ENCODE data around the gene DNAJB14.

The DNAJB14 gene

GRCh38 chr4:99945718-99946355, 581 bp downstream of the DNAJB14 start:
- peak; percentile 19 for DNase-seq (ENCODE audit: low read depth)

- no peak for DNase-seq (ENCODE audit: low read depth)
These were observed 2.4 kb downstream of the DNAJB14 start for GRCh38 chr4:99943904-99944437.

- no peak for DNase-seq (ENCODE audit: low read depth)
These were observed 8.1 kb downstream of the DNAJB14 start for GRCh38 chr4:99938243-99938753.

GRCh38 chr4:99934891-99935290, 11.5 kb downstream of the DNAJB14 start:
- DNase-seq (ENCODE audit: low read depth): no peak

- DNase-seq (ENCODE audit: low read depth): no peak
These were observed 18.9 kb downstream of the DNAJB14 start for GRCh38 chr4:99927566-99927965.

- no peak for DNase-seq (ENCODE audit: low read depth)
These were observed 25.2 kb downstream of the DNAJB14 start for GRCh38 chr4:99921174-99921573.

GRCh38 chr4:99918656-99919055, 27.8 kb downstream of the DNAJB14 start:
- no peak for DNase-seq (ENCODE audit: low read depth)

GRCh38 chr4:99917575-99917974, 28.8 kb downstream of the DNAJB14 start:
- DNase-seq (ENCODE audit: low read depth): no peak

- DNase-seq (ENCODE audit: low read depth): no peak
These were observed 31.0 kb downstream of the DNAJB14 start for GRCh38 chr4:99915449-99915848.

- DNase-seq (ENCODE audit: low read depth): no peak
These were observed 51.4 kb downstream of the DNAJB14 start for GRCh38 chr4:99894998-99895397.

GRCh38 chr4:99894161-99894997, 52.0 kb downstream of the DNAJB14 start, which contains the start of gene LAMTOR3:
Gene LAMTOR3 (minus strand): TSS chr4:99894427. CDS start chr4:99893963, 464 bp downstream.
- peak; percentile 81 for DNase-seq (ENCODE audit: low read depth)

- DNase-seq (ENCODE audit: low read depth): no peak
These were observed 52.6 kb downstream of the DNAJB14 start for GRCh38 chr4:99893839-99894160.

GRCh38 chr4:99893029-99893428, 53.4 kb downstream of the DNAJB14 start:
- DNase-seq (ENCODE audit: low read depth): no peak

- no peak for DNase-seq (ENCODE audit: low read depth)
These were observed 55.1 kb downstream of the DNAJB14 start for GRCh38 chr4:99891351-99891750.

- DNase-seq (ENCODE audit: low read depth): no peak
These were observed 58.6 kb downstream of the DNAJB14 start for GRCh38 chr4:99887837-99888236.

- no peak for DNase-seq (ENCODE audit: low read depth)
These were observed 60.3 kb downstream of the DNAJB14 start for GRCh38 chr4:99886146-99886545.

GRCh38 chr4:99885687-99886086, 60.7 kb downstream of the DNAJB14 start:
- no peak for DNase-seq (ENCODE audit: low read depth)

- DNase-seq (ENCODE audit: low read depth): no peak
These were observed 61.3 kb downstream of the DNAJB14 start for GRCh38 chr4:99885063-99885664.

GRCh38 chr4:99879458-99879857, 67.0 kb downstream of the DNAJB14 start:
- no peak for DNase-seq (ENCODE audit: low read depth)

GRCh38 chr4:99878604-99879003, 67.8 kb downstream of the DNAJB14 start:
- DNase-seq (ENCODE audit: low read depth): no peak

GRCh38 chr4:99876946-99877345, 69.5 kb downstream of the DNAJB14 start:
- no peak for DNase-seq (ENCODE audit: low read depth)

- no peak for DNase-seq (ENCODE audit: low read depth)
These were observed 71.3 kb downstream of the DNAJB14 start for GRCh38 chr4:99875071-99875470.

- no peak for DNase-seq (ENCODE audit: low read depth)
These were observed 73.8 kb downstream of the DNAJB14 start for GRCh38 chr4:99872570-99872969.

All from stimulated activated CD8-positive, alpha-beta memory T cell treated with anti-CD3 and anti-CD28 coated beads, Interleukin-12 subunit alpha, Interleukin-12 subunit beta, amount 100 ng/mL, for 4 hours (primary cell).